GM06990 (cell line): Measurements from ENCODE around the gene TOLLIP.
"Not testable (repeated sequence)": the region's sequence is repeated elsewhere in the genome, so short reads cannot be mapped to it uniquely, and the experiment has no call there.

ENCODE experiments used
- DNase-seq: peaks from one replicate; pipeline ENCODE4 v3.0.0-alpha.2; 2011; ENCODE audit not compliant: insufficient read length; ENCODE audit errors: extremely low read depth
- H3K27me3 ChIP-seq: replicated peaks from 2 replicates; pipeline ENCODE4 v1.6.0; 2011; ENCODE audit warnings: low read length; ENCODE audit not compliant: control insufficient read depth, insufficient read depth
- H3K36me3 ChIP-seq: 2 replicates; pipeline ENCODE4 v1.5.1; 2011; ENCODE audit warnings: low read length; ENCODE audit not compliant: control insufficient read depth, insufficient read depth
- H3K4me3 ChIP-seq: replicated peaks from 2 replicates; pipeline ENCODE4 v1.5.1; 2011; ENCODE audit warnings: low read depth, mild to moderate bottlenecking, control low read depth, low read length
- TF ChIP-seq, protein P1 (sequence below): IDR thresholded peaks from 2 replicates; pipeline ENCODE4 v1.5.1; 2011; ENCODE audit warnings: low read length, control low read depth, mild to moderate bottlenecking, inconsistent platforms; ENCODE audit not compliant: insufficient read depth, poor library complexity, severe bottlenecking

TOLLIP gene

DNA sequence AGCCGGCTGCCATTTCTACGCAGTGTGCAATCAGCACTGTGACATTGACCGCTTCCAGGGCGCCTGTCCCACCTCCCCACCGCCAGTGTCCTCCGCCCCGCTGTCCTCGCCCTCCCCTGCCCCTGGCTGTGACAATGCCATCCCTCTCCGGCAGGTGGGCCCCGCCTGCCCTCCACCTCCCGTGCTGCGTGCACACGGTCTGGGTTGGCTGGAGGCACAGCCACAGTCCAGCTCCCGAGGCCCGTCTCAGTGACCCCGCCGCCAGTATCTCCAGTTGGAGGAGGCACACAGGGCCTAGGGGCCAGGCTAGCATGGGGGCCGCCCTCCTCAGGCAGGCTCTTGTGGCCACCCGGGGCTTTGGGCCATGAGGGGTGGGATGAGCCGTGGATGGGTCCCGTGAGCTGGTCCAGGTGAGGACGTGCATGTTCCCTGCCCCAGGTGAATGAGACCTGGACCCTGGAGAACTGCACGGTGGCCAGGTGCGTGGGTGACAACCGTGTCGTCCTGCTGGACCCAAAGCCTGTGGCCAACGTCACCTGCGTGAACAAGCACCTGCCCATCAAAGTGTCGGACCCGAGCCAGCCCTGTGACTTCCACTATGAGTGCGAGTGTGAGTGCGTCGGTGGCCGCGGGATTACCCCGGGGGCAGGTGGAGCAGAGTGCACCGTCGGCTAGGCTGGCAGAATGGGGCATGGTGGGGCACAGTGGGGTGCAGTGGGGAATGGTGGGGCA, 56.9 kb downstream of the TOLLIP start:
- DNase-seq: no peak
- H3K36me3 ChIP-seq: no peaks in the 10 kb centered on the region
- TF ChIP-seq, protein P1, sequence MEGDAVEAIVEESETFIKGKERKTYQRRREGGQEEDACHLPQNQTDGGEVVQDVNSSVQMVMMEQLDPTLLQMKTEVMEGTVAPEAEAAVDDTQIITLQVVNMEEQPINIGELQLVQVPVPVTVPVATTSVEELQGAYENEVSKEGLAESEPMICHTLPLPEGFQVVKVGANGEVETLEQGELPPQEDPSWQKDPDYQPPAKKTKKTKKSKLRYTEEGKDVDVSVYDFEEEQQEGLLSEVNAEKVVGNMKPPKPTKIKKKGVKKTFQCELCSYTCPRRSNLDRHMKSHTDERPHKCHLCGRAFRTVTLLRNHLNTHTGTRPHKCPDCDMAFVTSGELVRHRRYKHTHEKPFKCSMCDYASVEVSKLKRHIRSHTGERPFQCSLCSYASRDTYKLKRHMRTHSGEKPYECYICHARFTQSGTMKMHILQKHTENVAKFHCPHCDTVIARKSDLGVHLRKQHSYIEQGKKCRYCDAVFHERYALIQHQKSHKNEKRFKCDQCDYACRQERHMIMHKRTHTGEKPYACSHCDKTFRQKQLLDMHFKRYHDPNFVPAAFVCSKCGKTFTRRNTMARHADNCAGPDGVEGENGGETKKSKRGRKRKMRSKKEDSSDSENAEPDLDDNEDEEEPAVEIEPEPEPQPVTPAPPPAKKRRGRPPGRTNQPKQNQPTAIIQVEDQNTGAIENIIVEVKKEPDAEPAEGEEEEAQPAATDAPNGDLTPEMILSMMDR: no peak
- no peak overlapping the region for H3K4me3 ChIP-seq
- H3K27me3 ChIP-seq: no peaks in the 10 kb centered on the region

DNA sequence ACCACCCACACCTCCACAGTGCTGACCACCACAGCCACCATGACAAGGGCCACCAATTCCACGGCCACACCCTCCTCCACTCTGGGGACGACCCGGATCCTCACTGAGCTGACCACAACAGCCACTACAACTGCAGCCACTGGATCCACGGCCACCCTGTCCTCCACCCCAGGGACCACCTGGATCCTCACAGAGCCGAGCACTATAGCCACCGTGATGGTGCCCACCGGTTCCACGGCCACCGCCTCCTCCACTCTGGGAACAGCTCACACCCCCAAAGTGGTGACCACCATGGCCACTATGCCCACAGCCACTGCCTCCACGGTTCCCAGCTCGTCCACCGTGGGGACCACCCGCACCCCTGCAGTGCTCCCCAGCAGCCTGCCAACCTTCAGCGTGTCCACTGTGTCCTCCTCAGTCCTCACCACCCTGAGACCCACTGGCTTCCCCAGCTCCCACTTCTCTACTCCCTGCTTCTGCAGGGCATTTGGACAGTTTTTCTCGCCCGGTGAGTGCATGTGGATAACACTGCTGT, 58.1 kb downstream of the TOLLIP start:
- TF ChIP-seq, protein P1: no peak
- Histone ChIP-seq H3K4me3 (no peak overlapping the region), H3K27me3 (no peaks in the 10 kb centered on the region), H3K36me3 (no peaks in the 10 kb centered on the region)
- DNase-seq: no peak

DNA sequence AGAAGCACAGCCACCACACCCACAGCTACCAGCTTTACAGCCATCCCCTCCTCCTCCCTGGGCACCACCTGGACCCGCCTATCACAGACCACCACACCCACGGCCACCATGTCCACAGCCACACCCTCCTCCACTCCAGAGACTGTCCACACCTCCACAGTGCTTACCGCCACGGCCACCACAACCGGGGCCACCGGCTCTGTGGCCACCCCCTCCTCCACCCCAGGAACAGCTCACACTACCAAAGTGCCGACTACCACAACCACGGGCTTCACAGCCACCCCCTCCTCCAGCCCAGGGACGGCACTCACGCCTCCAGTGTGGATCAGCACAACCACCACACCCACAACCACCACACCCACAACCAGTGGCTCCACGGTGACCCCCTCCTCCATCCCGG, 59.0 kb downstream of the TOLLIP start:
- DNase-seq, H3K4me3 ChIP-seq, H3K36me3 ChIP-seq: not testable (repeated sequence)

DNA sequence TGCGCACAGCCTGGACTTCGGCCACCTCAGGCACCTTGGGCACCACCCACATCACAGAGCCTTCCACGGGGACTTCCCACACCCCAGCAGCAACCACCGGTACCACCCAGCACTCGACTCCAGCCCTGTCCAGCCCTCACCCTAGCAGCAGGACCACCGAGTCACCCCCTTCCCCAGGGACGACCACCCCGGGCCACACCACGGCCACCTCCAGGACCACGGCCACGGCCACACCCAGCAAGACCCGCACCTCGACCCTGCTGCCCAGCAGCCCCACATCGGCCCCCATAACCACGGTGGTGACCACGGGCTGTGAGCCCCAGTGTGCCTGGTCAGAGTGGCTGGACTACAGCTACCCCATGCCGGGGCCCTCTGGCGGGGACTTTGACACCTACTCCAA, 60.5 kb downstream of the TOLLIP start:
- H3K36me3 ChIP-seq: not testable (repeated sequence)

More for the DNA sequence above, 59.0 kb downstream of the TOLLIP start:
- not testable (repeated sequence) for H3K27me3 ChIP-seq

DNA sequence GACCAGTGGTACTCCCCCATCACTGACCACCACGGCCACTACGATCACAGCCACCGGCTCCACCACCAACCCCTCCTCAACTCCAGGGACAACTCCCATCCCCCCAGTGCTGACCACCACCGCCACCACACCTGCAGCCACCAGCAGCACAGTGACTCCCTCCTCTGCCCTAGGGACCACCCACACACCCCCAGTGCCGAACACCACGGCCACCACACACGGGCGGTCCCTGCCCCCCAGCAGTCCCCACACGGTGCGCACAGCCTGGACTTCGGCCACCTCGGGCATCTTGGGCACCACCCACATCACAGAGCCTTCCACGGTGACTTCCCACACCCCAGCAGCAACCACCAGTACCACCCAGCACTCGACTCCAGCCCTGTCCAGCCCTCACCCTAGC, 62.4 kb downstream of the TOLLIP start:
- not testable (repeated sequence) for H3K4me3 ChIP-seq, H3K36me3 ChIP-seq, DNase-seq, H3K27me3 ChIP-seq

More for the DNA sequence above, 60.5 kb downstream of the TOLLIP start:
- not testable (repeated sequence) for H3K4me3 ChIP-seq, H3K27me3 ChIP-seq, DNase-seq

DNA sequence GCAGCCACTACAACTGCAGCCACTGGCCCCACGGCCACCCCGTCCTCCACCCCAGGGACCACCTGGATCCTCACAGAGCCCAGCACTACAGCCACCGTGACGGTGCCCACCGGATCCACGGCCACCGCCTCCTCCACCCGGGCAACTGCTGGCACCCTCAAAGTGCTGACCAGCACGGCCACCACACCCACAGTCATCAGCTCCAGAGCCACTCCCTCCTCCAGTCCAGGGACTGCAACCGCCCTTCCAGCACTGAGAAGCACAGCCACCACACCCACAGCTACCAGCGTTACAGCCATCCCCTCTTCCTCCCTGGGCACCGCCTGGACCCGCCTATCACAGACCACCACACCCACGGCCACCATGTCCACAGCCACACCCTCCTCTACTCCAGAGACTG, 63.1 kb downstream of the TOLLIP start:
- not testable (repeated sequence) for H3K27me3 ChIP-seq, H3K36me3 ChIP-seq, H3K4me3 ChIP-seq, DNase-seq

DNA sequence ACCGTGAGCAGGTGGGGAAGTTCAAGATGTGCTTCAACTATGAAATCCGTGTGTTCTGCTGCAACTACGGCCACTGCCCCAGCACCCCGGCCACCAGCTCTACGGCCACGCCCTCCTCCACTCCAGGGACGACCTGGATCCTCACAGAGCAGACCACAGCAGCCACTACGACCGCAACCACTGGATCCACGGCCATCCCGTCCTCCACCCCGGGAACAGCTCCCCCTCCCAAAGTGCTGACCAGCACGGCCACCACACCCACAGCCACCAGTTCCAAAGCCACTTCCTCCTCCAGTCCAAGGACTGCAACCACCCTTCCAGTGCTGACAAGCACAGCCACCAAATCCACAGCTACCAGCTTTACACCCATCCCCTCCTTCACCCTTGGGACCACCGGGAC, 63.7 kb downstream of the TOLLIP start:
- not testable (repeated sequence) for H3K36me3 ChIP-seq, DNase-seq, H3K4me3 ChIP-seq, H3K27me3 ChIP-seq

DNA sequence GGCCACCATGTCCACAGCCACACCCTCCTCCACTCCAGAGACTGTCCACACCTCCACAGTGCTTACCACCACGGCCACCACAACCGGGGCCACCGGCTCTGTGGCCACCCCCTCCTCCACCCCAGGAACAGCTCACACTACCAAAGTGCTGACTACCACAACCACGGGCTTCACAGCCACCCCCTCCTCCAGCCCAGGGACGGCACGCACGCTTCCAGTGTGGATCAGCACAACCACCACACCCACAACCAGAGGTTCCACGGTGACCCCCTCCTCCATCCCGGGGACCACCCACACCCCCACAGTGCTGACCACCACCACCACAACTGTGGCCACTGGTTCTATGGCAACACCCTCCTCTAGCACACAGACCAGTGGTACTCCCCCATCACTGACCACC, 64.9 kb downstream of the TOLLIP start:
- not testable (repeated sequence) for DNase-seq, H3K27me3 ChIP-seq, H3K4me3 ChIP-seq, H3K36me3 ChIP-seq

DNA sequence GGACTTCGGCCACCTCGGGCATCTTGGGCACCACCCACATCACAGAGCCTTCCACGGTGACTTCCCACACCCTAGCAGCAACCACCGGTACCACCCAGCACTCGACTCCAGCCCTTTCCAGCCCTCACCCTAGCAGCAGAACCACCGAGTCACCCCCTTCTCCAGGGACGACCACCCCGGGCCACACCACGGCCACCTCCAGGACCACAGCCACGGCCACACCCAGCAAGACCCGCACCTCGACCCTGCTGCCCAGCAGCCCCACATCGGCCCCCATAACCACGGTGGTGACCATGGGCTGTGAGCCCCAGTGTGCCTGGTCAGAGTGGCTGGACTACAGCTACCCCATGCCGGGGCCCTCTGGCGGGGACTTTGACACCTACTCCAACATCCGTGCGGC, 65.9 kb downstream of the TOLLIP start:
- not testable (repeated sequence) for H3K36me3 ChIP-seq

DNA sequence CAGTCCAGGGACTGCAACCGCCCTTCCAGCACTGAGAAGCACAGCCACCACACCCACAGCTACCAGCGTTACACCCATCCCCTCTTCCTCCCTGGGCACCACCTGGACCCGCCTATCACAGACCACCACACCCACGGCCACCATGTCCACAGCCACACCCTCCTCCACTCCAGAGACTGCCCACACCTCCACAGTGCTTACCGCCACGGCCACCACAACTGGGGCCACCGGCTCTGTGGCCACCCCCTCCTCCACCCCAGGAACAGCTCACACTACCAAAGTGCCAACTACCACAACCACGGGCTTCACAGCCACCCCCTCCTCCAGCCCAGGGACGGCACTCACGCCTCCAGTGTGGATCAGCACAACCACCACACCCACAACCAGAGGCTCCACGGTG, 66.7 kb downstream of the TOLLIP start:
- not testable (repeated sequence) for H3K27me3 ChIP-seq, H3K36me3 ChIP-seq, H3K4me3 ChIP-seq, DNase-seq

More for the DNA sequence above, 65.9 kb downstream of the TOLLIP start:
- H3K4me3 ChIP-seq, H3K27me3 ChIP-seq, DNase-seq: not testable (repeated sequence)
